Endothelial cell (in vitro differentiated cells): ENCODE measurements around the gene ZEB1. TPM values are rescaled to one million over a fixed set of nuclear protein-coding genes. Genes with fewer than 3 reads are reported as not detected.

Experiments
- DNase-seq: peaks from one replicate; pipeline ENCODE4 v3.0.0; 2021; ENCODE audit warnings: low spot score
- H3K27ac Mint-ChIP-seq: one replicate; pipeline ENCODE4 v1.8.0; 2021; ENCODE audit warnings: mixed read lengths, inconsistent platforms; ENCODE audit not compliant: unreplicated experiment
- H3K27me3 Mint-ChIP-seq: one replicate; pipeline ENCODE4 v1.8.0; 2021; ENCODE audit warnings: mild to moderate bottlenecking, moderate library complexity, mixed read lengths, inconsistent platforms; ENCODE audit not compliant: unreplicated experiment
- H3K36me3 Mint-ChIP-seq: one replicate; pipeline ENCODE4 v1.8.0; 2021; ENCODE audit warnings: mild to moderate bottlenecking, low read depth, mixed read lengths, inconsistent platforms; ENCODE audit not compliant: unreplicated experiment
- H3K4me1 Mint-ChIP-seq: one replicate; pipeline ENCODE4 v1.8.0; 2021; ENCODE audit warnings: mild to moderate bottlenecking, mixed read lengths, inconsistent platforms; ENCODE audit not compliant: unreplicated experiment
- H3K4me3 Mint-ChIP-seq: one replicate; pipeline ENCODE4 v1.8.0; 2021; ENCODE audit warnings: mild to moderate bottlenecking, mixed read lengths, inconsistent platforms; ENCODE audit not compliant: unreplicated experiment
- H3K9me3 Mint-ChIP-seq: one replicate; pipeline ENCODE4 v1.8.0; 2021; ENCODE audit warnings: mixed read lengths, inconsistent platforms; ENCODE audit not compliant: unreplicated experiment
- CTCF ChIP-seq: fragments of 200-600 bp; sonication (generic); IDR thresholded peaks from one replicate; pipeline ENCODE4 v1.5.0; 2021; ENCODE audit warnings: antibody characterized with exemption; ENCODE audit not compliant: unreplicated experiment
- total RNA-seq: library from RNA; stranded (reverse); fragmentation: NEBNext Ultra II Directional; extraction: Animal tissue kit (Norgen Biotek cat#: 25700); gene quantifications from one replicate; pipeline ENCODE4 v1.2.1, GENCODE V29; 2021; ENCODE audit not compliant: unreplicated experiment

ZEB1 gene
- total RNA-seq, 1 donor from 2014 or later = 76.6 TPM

GRCh38 chr10:31413325-31413724, 94.3 kb downstream of the ZEB1 start:
- no peak overlapping the region for H3K27ac Mint-ChIP-seq
- H3K9me3 Mint-ChIP-seq = peaks cover 7% of the 10 kb centered on the region
- no peak overlapping the region for H3K4me3 Mint-ChIP-seq
- peaks cover 4% of the 10 kb centered on the region for H3K27me3 Mint-ChIP-seq
- H3K36me3 Mint-ChIP-seq = peaks cover 7% of the 10 kb centered on the region
- TF ChIP-seq CTCF = no peak
- no peak for DNase-seq
- H3K4me1 Mint-ChIP-seq = peaks cover 8% of the 10 kb centered on the region

GRCh38 chr10:31418481-31418880, 99.5 kb downstream of the ZEB1 start:
- Mint-ChIP-seq H3K4me1 (peaks cover 4% of the 10 kb centered on the region), H3K27ac (no peak overlapping the region), H3K36me3 (peaks cover 7% of the 10 kb centered on the region), H3K9me3 (no peaks in the 10 kb centered on the region), H3K4me3 (no peak overlapping the region), H3K27me3 (no peaks in the 10 kb centered on the region)
- TF ChIP-seq CTCF = no peak
- DNase-seq = no peak

GRCh38 chr10:31419394-31420063, 100.5 kb downstream of the ZEB1 start:
- Mint-ChIP-seq H3K4me1 (no peaks in the 10 kb centered on the region), H3K27me3 (no peaks in the 10 kb centered on the region), H3K27ac (no peak overlapping the region), H3K9me3 (no peaks in the 10 kb centered on the region), H3K36me3 (peaks cover 7% of the 10 kb centered on the region), H3K4me3 (no peak overlapping the region)
- no peak for DNase-seq
- no peak for TF ChIP-seq CTCF

- Mint-ChIP-seq H3K27me3 (no peaks in the 10 kb centered on the region), H3K9me3 (no peaks in the 10 kb centered on the region), H3K27ac (no peak overlapping the region), H3K4me3 (no peak overlapping the region), H3K4me1 (peaks cover 8% of the 10 kb centered on the region), H3K36me3 (peaks cover 7% of the 10 kb centered on the region)
- no peak for TF ChIP-seq CTCF
- no peak for DNase-seq
Measured at GRCh38 chr10:31421322-31421721, 102.3 kb downstream of the ZEB1 start.

GRCh38 chr10:31422634-31423033, 103.6 kb downstream of the ZEB1 start:
- DNase-seq = no peak
- no peak for TF ChIP-seq CTCF
- no peak overlapping the region for H3K27ac Mint-ChIP-seq
- no peaks in the 10 kb centered on the region for H3K9me3 Mint-ChIP-seq
- no peaks in the 10 kb centered on the region for H3K27me3 Mint-ChIP-seq
- H3K36me3 Mint-ChIP-seq = peaks cover 7% of the 10 kb centered on the region
- peaks cover 13% of the 10 kb centered on the region for H3K4me1 Mint-ChIP-seq
- H3K4me3 Mint-ChIP-seq = no peak overlapping the region
